GM10248 (cell line): Measurements from ENCODE around the gene ZNF133.

Source experiments
- CTCF ChIA-PET: fragments of 300-600 bp; sonication (Branson Sonifier 250); formaldehyde crosslinking; extraction: SDS; loops from one replicate; lab custom pipeline; 2021; ENCODE audit warnings: antibody characterized with exemption; lab: Yijun Ruan, JAX
- POLR2A ChIA-PET: fragments of 350-650 bp; sonication (Branson Sonifier 250); formaldehyde crosslinking; extraction: SDS; loops from one replicate; lab custom pipeline; 2020; ENCODE audit warnings: antibody characterized with exemption; lab: Yijun Ruan, JAX
- DNase-seq: peaks from one replicate; pipeline ENCODE4 v3.0.0; 2012; ENCODE audit errors: extremely low spot score
- CTCF ChIP-seq: IDR thresholded peaks from 2 replicates; pipeline ENCODE4 v1.5.1; 2012; ENCODE audit warnings: mild to moderate bottlenecking, low read depth; ENCODE audit errors: extremely low read depth, missing control alignments, control extremely low read depth

Gene ZNF133

GRCh38 chr20:18299364-18299763 lies 11.0 kb downstream of the ZNF133 start:
- no peak for TF ChIP-seq CTCF
- POLR2A ChIA-PET, result no interaction called here
- no peak for DNase-seq
- CTCF ChIA-PET, result interaction anchor here (1.1 kb wide), 1 partner anchor 10 kb away, joined by 3 read pairs; no protein-coding TSS in a partner anchor

GRCh38 chr20:18304618-18305017 lies 16.3 kb downstream of the ZNF133 start:
- TF ChIP-seq CTCF, result no peak
- DNase-seq, result no peak
- ChIA-PET POLR2A (no interaction called here), CTCF (no interaction called here)

GRCh38 chr20:18307301-18307700 lies 19.0 kb downstream of the ZNF133 start:
- POLR2A ChIA-PET, result no interaction called here
- no peak for DNase-seq
- CTCF ChIA-PET, result interaction anchor here (1.6 kb wide), 1 partner anchor 14 kb away, joined by 4 read pairs; no protein-coding TSS in a partner anchor

GRCh38 chr20:18310051-18310450 lies 21.7 kb downstream of the ZNF133 start:
- POLR2A ChIA-PET, result no interaction called here
- no peak for DNase-seq
- CTCF ChIA-PET, result no interaction called here
- no peak for TF ChIP-seq CTCF

More at GRCh38 chr20:18307301-18307700, 19.0 kb downstream of the ZNF133 start:
- no peak for TF ChIP-seq CTCF

GRCh38 chr20:18310592-18310991 lies 22.3 kb downstream of the ZNF133 start:
- DNase-seq, result no peak
- CTCF ChIA-PET, result no interaction called here
- POLR2A ChIA-PET, result no interaction called here
- TF ChIP-seq CTCF, result no peak

- TF ChIP-seq CTCF, result no peak
- CTCF ChIA-PET, result no interaction called here
- DNase-seq, result no peak
- POLR2A ChIA-PET, result no interaction called here
Measured at GRCh38 chr20:18312723-18313122, 24.4 kb downstream of the ZNF133 start.
